ENCODE results near the gene PITX2.
A peak's percentile ranks its signal among the peaks of the same experiment; 100 is the strongest.
"Not testable (repeated sequence)": the region's sequence is repeated elsewhere in the genome, so short reads cannot be mapped to it uniquely, and the experiment has no call there.

The PITX2 gene

GRCh38 chr4:110610940-110611831, 11.7 kb downstream of the PITX2 start:
- peak; percentile 29 for DNase-seq (ENCODE audit: low read depth)

GRCh38 chr4:110610620-110610939, 12.3 kb downstream of the PITX2 start:
- DNase-seq (ENCODE audit: low read depth), result no peak

- DNase-seq (ENCODE audit: low read depth), result no peak
Observed at GRCh38 chr4:110609044-110609750, 13.7 kb downstream of the PITX2 start.

- DNase-seq (ENCODE audit: low read depth), result no peak
Observed at GRCh38 chr4:110605077-110605476, 17.8 kb downstream of the PITX2 start.

GRCh38 chr4:110602061-110602460, 20.8 kb downstream of the PITX2 start:
- no peak for DNase-seq (ENCODE audit: low read depth)

GRCh38 chr4:110597582-110597981, 25.3 kb downstream of the PITX2 start:
- no peak for DNase-seq (ENCODE audit: low read depth)

- DNase-seq (ENCODE audit: low read depth), result no peak
Observed at GRCh38 chr4:110596431-110596830, 26.4 kb downstream of the PITX2 start.

- no peak for DNase-seq (ENCODE audit: low read depth)
Observed at GRCh38 chr4:110595583-110595982, 27.3 kb downstream of the PITX2 start.

- peak; percentile 26 for DNase-seq (ENCODE audit: low read depth)
Observed at GRCh38 chr4:110589297-110589696, 33.6 kb downstream of the PITX2 start.

- no peak for DNase-seq (ENCODE audit: low read depth)
Observed at GRCh38 chr4:110587666-110588285, 35.1 kb downstream of the PITX2 start.

GRCh38 chr4:110586131-110586850, 36.6 kb downstream of the PITX2 start:
- peak; percentile 77 for DNase-seq (ENCODE audit: low read depth)

GRCh38 chr4:110576696-110577095, 46.2 kb downstream of the PITX2 start:
- not testable (repeated sequence) for DNase-seq (ENCODE audit: low read depth)

All from amniotic epithelial cell (primary cell).